Mucosa of stomach (tissue), 1 donor: ENCODE data around the gene PNPO.

ENCODE experiments used
- H3K27me3 ChIP-seq: one replicate; pipeline ENCODE4 v1.7.0; 2013; ENCODE audit warnings: mild to moderate bottlenecking, low read length; ENCODE audit not compliant: control insufficient read depth, insufficient read depth
- H3K36me3 ChIP-seq: one replicate; pipeline ENCODE4 v1.7.0; 2013; ENCODE audit warnings: low read length; ENCODE audit not compliant: control insufficient read depth, insufficient read depth
- H3K4me1 ChIP-seq: one replicate; pipeline ENCODE4 v1.7.0; 2013; ENCODE audit warnings: mild to moderate bottlenecking, low read length; ENCODE audit not compliant: control insufficient read depth, insufficient read depth
- H3K4me3 ChIP-seq: one replicate; pipeline ENCODE4 v1.7.0; 2013; ENCODE audit warnings: low read length
- H3K9ac ChIP-seq: one replicate; pipeline ENCODE4 v1.7.0; 2013; ENCODE audit warnings: mild to moderate bottlenecking, low read length, moderate library complexity
- H3K9me3 ChIP-seq: one replicate; pipeline ENCODE4 v1.7.0; 2013; ENCODE audit warnings: mild to moderate bottlenecking, low read length, moderate library complexity; ENCODE audit not compliant: control insufficient read depth
- donor health status: Pancreatic carcinoma.

The PNPO gene

GRCh38 chr17:47956791-47957590 is 15.6 kb downstream of the PNPO start:
- no peaks in the 10 kb centered on the region for H3K36me3 ChIP-seq
- peak overlapping the region; percentile 56 for H3K4me3 ChIP-seq
- peaks cover 61% of the 10 kb centered on the region for H3K4me1 ChIP-seq
- H3K27me3 ChIP-seq: no peaks in the 10 kb centered on the region
- no peaks in the 10 kb centered on the region for H3K9me3 ChIP-seq
- peak overlapping the region; percentile 84 for H3K9ac ChIP-seq

DNA sequence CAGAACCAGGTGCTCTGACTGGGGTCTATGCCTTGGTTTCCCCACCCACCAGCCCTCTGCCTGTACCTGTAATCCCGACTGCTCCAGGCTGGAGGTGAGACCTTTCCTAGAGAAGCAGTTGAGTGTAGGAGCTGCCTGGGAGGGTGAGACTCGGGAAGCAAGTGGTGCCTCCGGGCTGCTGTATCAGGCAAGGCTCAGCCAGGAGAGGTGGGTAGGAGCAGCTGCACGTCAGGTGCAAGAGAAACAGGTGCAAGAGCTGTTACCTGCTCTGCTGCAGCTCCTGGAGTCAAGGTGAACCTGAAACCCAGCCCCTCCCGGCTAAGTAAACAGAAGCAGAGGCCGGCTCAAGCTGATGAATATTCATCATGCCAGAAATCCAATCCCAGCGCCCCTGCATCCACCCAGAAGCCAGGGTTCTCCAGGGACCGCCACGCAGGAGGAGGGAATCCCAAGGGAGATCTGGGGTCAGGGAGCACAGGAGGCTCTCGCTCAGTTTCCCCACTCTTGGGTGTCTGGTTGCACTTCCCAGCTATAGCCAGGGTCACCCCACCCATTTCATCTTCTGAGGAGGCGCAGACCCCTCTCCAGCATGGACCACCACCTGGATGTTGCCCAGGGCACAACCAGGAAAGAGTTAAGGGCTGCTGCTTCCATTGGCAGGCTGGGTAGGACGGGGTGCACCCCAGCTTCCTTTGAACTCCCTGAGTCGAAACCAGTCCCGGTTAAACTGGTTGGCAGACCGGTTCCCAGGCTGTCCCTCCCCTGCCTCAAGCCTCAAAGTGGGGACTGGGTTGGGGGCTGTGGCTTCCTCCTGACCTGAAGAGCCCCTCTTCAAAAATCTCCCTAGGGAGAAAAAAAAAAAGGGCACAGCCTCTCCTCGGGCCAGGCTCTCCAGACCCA is 16.5 kb downstream of the PNPO start, which contains the start of gene PRR15L:
Gene PRR15L (minus strand): TSS at position 293 of the 900 bp plus-strand sequence. CDS start 4,649 bp downstream, outside the sequence.
- peak within 1 kb of the TSS; percentile 84 for H3K9ac ChIP-seq
- H3K9me3 ChIP-seq: no peaks in the 10 kb centered on the region
- no peaks in the 10 kb centered on the region for H3K36me3 ChIP-seq
- H3K4me1 ChIP-seq: peaks cover 55% of the 10 kb centered on the region
- H3K4me3 ChIP-seq: peak within 1 kb of the TSS; percentile 56
- no peaks in the 10 kb centered on the region for H3K27me3 ChIP-seq

- Histone ChIP-seq H3K27me3 (no peaks in the 10 kb centered on the region), H3K9me3 (no peaks in the 10 kb centered on the region), H3K9ac (peak overlapping the region; percentile 84), H3K36me3 (no peaks in the 10 kb centered on the region), H3K4me1 (peaks cover 57% of the 10 kb centered on the region), H3K4me3 (peak overlapping the region; percentile 29)
Observed at GRCh38 chr17:47959825-47960655, 18.7 kb downstream of the PNPO start.

- Histone ChIP-seq H3K4me1 (peaks cover 69% of the 10 kb centered on the region), H3K9me3 (no peaks in the 10 kb centered on the region), H3K36me3 (no peaks in the 10 kb centered on the region), H3K4me3 (no peak overlapping the region), H3K27me3 (no peaks in the 10 kb centered on the region), H3K9ac (no peak overlapping the region)
Observed at GRCh38 chr17:47961406-47961805, 20.0 kb downstream of the PNPO start.

- H3K4me1 ChIP-seq: peaks cover 79% of the 10 kb centered on the region
- no peaks in the 10 kb centered on the region for H3K9me3 ChIP-seq
- H3K36me3 ChIP-seq: no peaks in the 10 kb centered on the region
- H3K9ac ChIP-seq: no peak overlapping the region
- H3K4me3 ChIP-seq: no peak overlapping the region
- no peaks in the 10 kb centered on the region for H3K27me3 ChIP-seq
Observed at GRCh38 chr17:47962901-47963300, 21.5 kb downstream of the PNPO start.

DNA sequence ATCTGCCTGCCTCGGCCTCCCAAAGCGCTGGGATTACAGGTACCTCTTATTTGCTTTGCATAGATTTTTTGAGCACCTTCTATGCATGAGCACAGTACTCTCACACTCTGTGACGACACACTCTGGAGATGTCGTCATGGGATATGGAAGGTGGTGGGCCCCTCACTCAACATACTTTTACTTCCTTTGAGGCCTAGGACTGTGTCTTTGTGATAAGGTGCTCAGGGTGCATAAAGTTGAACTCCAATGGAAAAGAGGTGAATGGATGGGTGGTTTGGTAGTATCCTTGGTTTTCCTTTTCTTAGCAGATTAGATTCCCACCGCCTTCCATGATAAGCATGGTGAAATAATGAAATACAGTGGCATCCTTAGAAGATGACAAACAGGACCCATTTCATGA is 23.5 kb downstream of the PNPO start:
- H3K27me3 ChIP-seq: no peaks in the 10 kb centered on the region
- no peak overlapping the region for H3K4me3 ChIP-seq
- no peak overlapping the region for H3K9ac ChIP-seq
- H3K9me3 ChIP-seq: no peaks in the 10 kb centered on the region
- H3K4me1 ChIP-seq: peaks cover 64% of the 10 kb centered on the region
- H3K36me3 ChIP-seq: no peaks in the 10 kb centered on the region

- no peaks in the 10 kb centered on the region for H3K27me3 ChIP-seq
- H3K4me1 ChIP-seq: peaks cover 62% of the 10 kb centered on the region
- H3K36me3 ChIP-seq: no peaks in the 10 kb centered on the region
- H3K9me3 ChIP-seq: no peaks in the 10 kb centered on the region
- H3K9ac ChIP-seq: peak overlapping the region; percentile 30
- no peak overlapping the region for H3K4me3 ChIP-seq
Observed at GRCh38 chr17:47966079-47966519, 24.7 kb downstream of the PNPO start.

GRCh38 chr17:47967607-47968252 is 26.4 kb downstream of the PNPO start:
- H3K4me1 ChIP-seq: peaks cover 60% of the 10 kb centered on the region

DNA sequence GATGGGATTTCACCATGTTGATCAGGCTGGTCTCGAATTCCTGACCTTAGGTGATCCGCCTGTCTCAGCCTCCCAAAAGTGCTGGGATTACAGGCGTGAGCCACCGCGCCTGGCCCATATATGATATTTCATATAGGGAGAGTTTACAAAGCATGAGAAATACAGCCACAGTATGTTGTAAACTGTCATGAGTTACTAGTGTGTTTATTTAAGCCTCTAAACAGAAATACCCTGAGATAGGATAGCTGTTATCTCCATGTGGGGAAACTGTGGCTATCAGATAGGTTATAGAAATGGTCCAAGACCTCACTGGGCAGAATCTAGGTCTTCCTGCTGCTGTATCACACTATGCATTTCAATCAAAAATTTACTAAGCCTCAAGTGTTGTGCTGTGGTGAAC is 27.5 kb downstream of the PNPO start:
- no peaks in the 10 kb centered on the region for H3K9me3 ChIP-seq
- peaks cover 57% of the 10 kb centered on the region for H3K4me1 ChIP-seq
- H3K9ac ChIP-seq: no peak overlapping the region
- no peaks in the 10 kb centered on the region for H3K36me3 ChIP-seq
- no peaks in the 10 kb centered on the region for H3K27me3 ChIP-seq
- no peak overlapping the region for H3K4me3 ChIP-seq

More at GRCh38 chr17:47967607-47968252, 26.4 kb downstream of the PNPO start:
- peak overlapping the region; percentile 35 for H3K9ac ChIP-seq
- no peaks in the 10 kb centered on the region for H3K36me3 ChIP-seq
- H3K27me3 ChIP-seq: no peaks in the 10 kb centered on the region
- H3K9me3 ChIP-seq: no peaks in the 10 kb centered on the region
- no peak overlapping the region for H3K4me3 ChIP-seq

- Histone ChIP-seq H3K9me3 (no peaks in the 10 kb centered on the region), H3K27me3 (no peaks in the 10 kb centered on the region), H3K36me3 (peaks cover under 1% of the 10 kb centered on the region), H3K4me1 (peaks cover 44% of the 10 kb centered on the region), H3K9ac (peak overlapping the region; percentile 2), H3K4me3 (no peak overlapping the region)
Observed at GRCh38 chr17:47969930-47970724, 28.8 kb downstream of the PNPO start.
